BE2C (cell line): ENCODE measurements around the gene NR2C2.

Experiments
- DNase-seq: peaks from one replicate; pipeline ENCODE4 v3.0.0-alpha.2; 2020
- H3K27me3 ChIP-seq: fragments of 250-450 bp; sonication (Bioruptor Pico); 2 replicates; pipeline ENCODE4 v1.5.1; 2020; ENCODE audit warnings: mild to moderate bottlenecking
- H3K36me3 ChIP-seq: fragments of 250-450 bp; sonication (Bioruptor Pico); 2 replicates; pipeline ENCODE4 v1.5.1; 2020; ENCODE audit warnings: mild to moderate bottlenecking
- H3K4me1 ChIP-seq: fragments of 250-450 bp; sonication (Bioruptor Pico); 2 replicates; pipeline ENCODE4 v1.5.1; 2020
- H3K4me3 ChIP-seq: 2 replicates; pipeline ENCODE4 v1.5.1; 2011; ENCODE audit warnings: low read depth, low read length
- H3K9me3 ChIP-seq: fragments of 250-450 bp; sonication (Bioruptor Pico); 2 replicates; pipeline ENCODE4 v1.5.1; 2020
- TF ChIP-seq, protein P1 (sequence below): IDR thresholded peaks from 2 replicates; pipeline ENCODE4 v1.5.1; 2012; ENCODE audit warnings: mild to moderate bottlenecking, low read depth, low read length

NR2C2 gene

GRCh38 chr3:14905055-14905657 lies 42.2 kb upstream of the NR2C2 start:
- Histone ChIP-seq H3K9me3 (no peaks in the 10 kb centered on the region), H3K4me3 (no peak overlapping the region), H3K27me3 (no peaks in the 10 kb centered on the region), H3K36me3 (no peaks in the 10 kb centered on the region), H3K4me1 (no peaks in the 10 kb centered on the region)
- TF ChIP-seq, protein P1, sequence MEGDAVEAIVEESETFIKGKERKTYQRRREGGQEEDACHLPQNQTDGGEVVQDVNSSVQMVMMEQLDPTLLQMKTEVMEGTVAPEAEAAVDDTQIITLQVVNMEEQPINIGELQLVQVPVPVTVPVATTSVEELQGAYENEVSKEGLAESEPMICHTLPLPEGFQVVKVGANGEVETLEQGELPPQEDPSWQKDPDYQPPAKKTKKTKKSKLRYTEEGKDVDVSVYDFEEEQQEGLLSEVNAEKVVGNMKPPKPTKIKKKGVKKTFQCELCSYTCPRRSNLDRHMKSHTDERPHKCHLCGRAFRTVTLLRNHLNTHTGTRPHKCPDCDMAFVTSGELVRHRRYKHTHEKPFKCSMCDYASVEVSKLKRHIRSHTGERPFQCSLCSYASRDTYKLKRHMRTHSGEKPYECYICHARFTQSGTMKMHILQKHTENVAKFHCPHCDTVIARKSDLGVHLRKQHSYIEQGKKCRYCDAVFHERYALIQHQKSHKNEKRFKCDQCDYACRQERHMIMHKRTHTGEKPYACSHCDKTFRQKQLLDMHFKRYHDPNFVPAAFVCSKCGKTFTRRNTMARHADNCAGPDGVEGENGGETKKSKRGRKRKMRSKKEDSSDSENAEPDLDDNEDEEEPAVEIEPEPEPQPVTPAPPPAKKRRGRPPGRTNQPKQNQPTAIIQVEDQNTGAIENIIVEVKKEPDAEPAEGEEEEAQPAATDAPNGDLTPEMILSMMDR: no peak
- DNase-seq: no peak

GRCh38 chr3:14906355-14906971 lies 40.9 kb upstream of the NR2C2 start:
- Histone ChIP-seq H3K4me3 (no peak overlapping the region), H3K36me3 (no peaks in the 10 kb centered on the region), H3K9me3 (no peaks in the 10 kb centered on the region), H3K4me1 (no peaks in the 10 kb centered on the region), H3K27me3 (no peaks in the 10 kb centered on the region)
- TF ChIP-seq, protein P1: no peak
- no peak for DNase-seq

DNA sequence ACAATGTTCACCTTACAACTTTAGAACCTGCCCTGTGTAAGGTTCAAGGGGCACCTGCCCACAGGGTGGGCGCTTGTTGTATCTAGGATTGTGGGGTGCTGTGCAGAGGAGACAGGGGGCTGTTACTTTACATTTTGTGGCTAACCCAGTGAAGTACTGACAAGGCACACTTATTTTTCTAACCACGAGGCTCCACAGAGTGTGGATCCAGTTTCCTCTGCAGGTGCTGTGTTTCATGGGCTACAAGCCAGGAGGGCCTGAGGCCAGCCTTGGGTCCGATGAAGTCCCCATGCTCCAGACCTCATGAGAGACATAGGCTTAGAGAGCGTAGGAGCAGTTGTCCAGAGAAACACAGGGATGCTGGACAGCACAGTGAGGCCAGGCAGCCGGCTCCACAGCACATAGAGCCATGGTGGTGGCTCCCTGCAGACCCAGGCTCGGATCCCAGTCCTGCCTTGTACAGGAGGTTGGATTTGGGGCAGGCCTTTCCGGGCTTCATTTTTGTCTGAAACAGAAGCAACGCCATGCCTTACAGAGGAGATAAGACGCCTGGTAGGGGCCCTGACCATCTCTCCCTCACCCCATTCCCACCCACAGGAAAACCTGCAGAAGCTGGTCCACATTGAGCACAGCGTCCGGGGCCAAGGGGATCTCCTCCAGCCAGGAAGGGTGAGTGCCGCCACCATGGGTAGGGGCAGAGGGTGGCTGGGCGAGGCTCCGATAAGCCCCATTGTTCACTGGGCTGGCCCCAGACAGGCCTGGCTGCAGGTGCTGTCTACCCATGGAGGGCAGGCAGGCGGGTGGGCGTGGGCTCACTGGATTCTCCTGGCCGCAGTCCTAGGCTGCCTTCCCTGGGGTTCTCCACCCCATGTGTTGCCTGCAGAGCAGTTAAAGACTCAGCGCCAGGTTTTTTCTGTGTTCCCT lies 40.1 kb upstream of the NR2C2 start:
- no peaks in the 10 kb centered on the region for H3K27me3 ChIP-seq

GRCh38 chr3:14909250-14909649 lies 38.1 kb upstream of the NR2C2 start:
- TF ChIP-seq, protein P1: no peak
- no peaks in the 10 kb centered on the region for H3K36me3 ChIP-seq
- no peak overlapping the region for H3K4me3 ChIP-seq
- H3K4me1 ChIP-seq: no peaks in the 10 kb centered on the region; the same call in 1 of the 2 replicates
- H3K27me3 ChIP-seq: no peaks in the 10 kb centered on the region
- H3K9me3 ChIP-seq: no peaks in the 10 kb centered on the region
- DNase-seq: no peak

More for the DNA sequence above, 40.1 kb upstream of the NR2C2 start:
- TF ChIP-seq, protein P1: no peak
- Histone ChIP-seq H3K4me1 (no peaks in the 10 kb centered on the region), H3K36me3 (no peaks in the 10 kb centered on the region), H3K9me3 (no peaks in the 10 kb centered on the region), H3K4me3 (no peak overlapping the region)
- no peak for DNase-seq

GRCh38 chr3:14911651-14912050 lies 35.7 kb upstream of the NR2C2 start:
- H3K27me3 ChIP-seq: no peaks in the 10 kb centered on the region
- H3K4me3 ChIP-seq: no peak overlapping the region
- DNase-seq: no peak
- H3K4me1 ChIP-seq: no peaks in the 10 kb centered on the region; the same call in 1 of the 2 replicates
- H3K36me3 ChIP-seq: no peaks in the 10 kb centered on the region
- no peaks in the 10 kb centered on the region for H3K9me3 ChIP-seq
- TF ChIP-seq, protein P1: no peak
